Retinal pigment epithelial cell (primary cell): ENCODE results near the gene JSRP1.
A peak's percentile ranks its signal among the peaks of the same experiment; 100 is the strongest.

Experiments used
- DNase-seq: peaks from one replicate; pipeline ENCODE4 v3.0.0-alpha.2; 2010; ENCODE audit warnings: low read depth
- H3K4me3 ChIP-seq: 2 replicates; pipeline ENCODE4 v1.5.1; 2011; ENCODE audit warnings: mild to moderate bottlenecking, low read length, control low read depth, moderate library complexity
- CTCF ChIP-seq: conservative IDR thresholded peaks from 2 replicates; pipeline ENCODE4 v1.5.1; 2011; ENCODE audit warnings: low read depth, low read length, control low read depth, inconsistent platforms

The JSRP1 gene

GRCh38 chr19:2268861-2269243 lies 12.6 kb upstream of the JSRP1 start:
- no peak for TF ChIP-seq CTCF
- DNase-seq = no peak
- peak overlapping the region; percentile 79 for H3K4me3 ChIP-seq

- no peak for DNase-seq
- peak overlapping the region; percentile 79 for H3K4me3 ChIP-seq
- no peak for TF ChIP-seq CTCF
Measured at GRCh38 chr19:2268480-2268830, 12.2 kb upstream of the JSRP1 start.

- no peak overlapping the region for H3K4me3 ChIP-seq
- no peak for TF ChIP-seq CTCF
- peak; percentile 15 for DNase-seq
Measured at GRCh38 chr19:2266183-2266993, 10.2 kb upstream of the JSRP1 start.

- DNase-seq = no peak
- no peak overlapping the region for H3K4me3 ChIP-seq
- peak; percentile 68 for TF ChIP-seq CTCF
Measured at GRCh38 chr19:2261438-2262172, 5.4 kb upstream of the JSRP1 start.

GRCh38 chr19:2260341-2260805 lies 4.2 kb upstream of the JSRP1 start:
- TF ChIP-seq CTCF = no peak
- H3K4me3 ChIP-seq = no peak overlapping the region
- DNase-seq = no peak

- no peak for TF ChIP-seq CTCF
- H3K4me3 ChIP-seq = no peak overlapping the region
- DNase-seq = no peak
Measured at GRCh38 chr19:2259336-2259735, 3.1 kb upstream of the JSRP1 start.
